Cerebellar cortex (tissue), 1 donor: ENCODE results near the gene C1orf146.
"Not testable (repeated sequence)": the region's sequence is repeated elsewhere in the genome, so short reads cannot be mapped to it uniquely, and the experiment has no call there.

Source experiments
- DNase-seq: peaks from one replicate; pipeline ENCODE4 v3.0.0-alpha.2; 2015; ENCODE audit warnings: low spot score

C1orf146 gene

DNA sequence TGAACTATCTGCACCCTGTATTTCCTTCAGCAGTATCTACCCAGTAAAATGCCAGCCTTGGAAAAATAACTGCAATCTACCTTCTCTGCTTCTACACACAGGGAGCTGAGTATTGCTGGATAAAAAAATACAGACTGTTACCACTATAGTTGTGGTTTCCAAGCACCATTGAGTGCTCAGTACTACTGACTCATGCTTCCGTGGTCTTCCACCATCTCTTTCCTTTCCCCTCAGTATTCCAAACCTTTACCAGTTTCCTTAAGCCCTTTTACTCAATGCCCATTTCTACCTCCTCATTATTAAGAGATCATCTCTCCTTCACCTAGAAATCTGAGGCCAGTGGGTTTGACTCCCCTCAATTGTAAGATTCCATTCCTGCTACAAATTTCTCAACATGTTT, 57.2 kb downstream of the C1orf146 start:
- no peak for DNase-seq

DNA sequence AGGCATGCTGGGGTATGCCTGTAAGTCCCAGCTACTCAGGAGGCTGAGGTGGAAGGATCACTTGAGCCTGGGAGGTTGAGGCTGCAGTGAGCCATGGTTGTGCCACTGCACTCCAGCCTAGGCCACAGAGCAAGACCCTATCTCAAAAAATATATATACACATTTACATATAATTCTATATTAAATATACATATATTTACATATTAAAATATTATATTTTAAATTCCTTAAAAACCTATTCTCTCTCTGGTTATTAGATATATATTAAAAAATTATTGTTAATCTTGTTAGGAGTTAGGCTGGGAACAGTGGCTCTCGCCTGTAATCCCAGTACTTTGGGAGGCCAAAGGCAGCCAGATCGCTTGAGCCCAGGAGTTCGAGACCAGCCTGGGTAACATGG, 58.4 kb downstream of the C1orf146 start:
- no peak for DNase-seq

DNA sequence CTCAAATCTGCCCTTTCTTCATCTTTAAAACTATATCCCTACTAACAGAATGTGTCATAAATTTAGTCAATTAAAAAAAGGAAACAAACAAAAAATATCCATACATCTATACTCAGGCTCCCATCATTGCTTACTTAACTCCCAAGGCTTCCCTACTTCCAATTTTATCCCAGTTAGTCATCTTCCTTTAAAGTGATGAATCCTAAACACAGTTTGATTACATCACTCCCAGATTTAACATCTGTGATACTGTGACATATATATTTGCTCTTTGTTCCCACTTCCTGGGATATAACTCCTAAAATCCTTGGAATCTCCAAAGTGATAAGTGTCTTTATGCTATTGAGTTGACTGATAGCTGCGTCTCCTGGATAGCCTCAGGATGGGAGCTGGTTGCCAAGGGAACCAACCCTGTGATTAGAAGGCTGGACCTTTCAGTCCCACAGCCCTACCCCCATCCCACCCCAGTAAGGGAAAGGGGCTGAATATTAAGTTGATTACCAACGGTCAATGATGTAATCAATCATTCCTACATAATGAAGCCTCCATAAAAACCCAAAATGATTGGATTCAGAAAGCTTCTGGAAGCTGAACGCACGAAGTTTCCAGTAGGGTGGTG, 59.5 kb downstream of the C1orf146 start:
- no peak for DNase-seq

DNA sequence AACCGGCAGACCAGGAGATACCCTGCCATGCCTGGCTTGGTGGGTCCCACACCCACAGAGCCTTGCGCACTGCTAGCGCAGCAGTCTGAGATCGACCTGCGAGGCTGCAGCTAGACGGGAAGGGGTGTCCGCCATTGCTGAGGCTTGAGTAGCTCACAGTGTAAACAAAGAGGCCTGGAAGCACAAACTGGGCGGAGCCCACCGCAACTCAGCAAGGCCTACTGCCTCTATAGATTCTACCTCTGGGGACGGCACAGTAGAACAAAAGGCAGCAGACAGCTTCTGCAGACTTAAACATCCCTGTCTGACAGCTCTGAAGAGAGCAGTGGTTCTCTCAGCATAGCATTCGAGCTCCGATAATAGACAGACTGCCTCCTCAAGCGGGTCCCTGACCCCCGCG, 62.1 kb downstream of the C1orf146 start:
- DNase-seq = not testable (repeated sequence)

DNA sequence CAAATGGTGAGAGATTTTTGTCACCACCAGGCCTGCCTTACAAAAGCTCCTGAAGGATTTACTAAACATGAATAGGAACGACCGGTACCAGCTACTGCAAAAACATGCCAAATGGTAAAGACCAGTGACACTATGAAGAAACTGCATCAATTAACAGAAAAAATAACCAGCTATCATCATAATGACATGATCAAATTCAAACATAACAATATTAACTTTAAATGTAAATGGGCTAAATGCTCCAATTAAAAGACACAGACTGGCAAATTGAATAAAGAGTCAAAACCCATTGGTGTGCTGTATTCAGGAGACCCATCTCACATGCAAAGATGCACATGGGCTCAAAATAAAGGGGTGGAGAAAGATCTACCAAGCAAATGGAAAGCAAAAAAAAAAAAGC, 63.7 kb downstream of the C1orf146 start:
- DNase-seq = not testable (repeated sequence)

DNA sequence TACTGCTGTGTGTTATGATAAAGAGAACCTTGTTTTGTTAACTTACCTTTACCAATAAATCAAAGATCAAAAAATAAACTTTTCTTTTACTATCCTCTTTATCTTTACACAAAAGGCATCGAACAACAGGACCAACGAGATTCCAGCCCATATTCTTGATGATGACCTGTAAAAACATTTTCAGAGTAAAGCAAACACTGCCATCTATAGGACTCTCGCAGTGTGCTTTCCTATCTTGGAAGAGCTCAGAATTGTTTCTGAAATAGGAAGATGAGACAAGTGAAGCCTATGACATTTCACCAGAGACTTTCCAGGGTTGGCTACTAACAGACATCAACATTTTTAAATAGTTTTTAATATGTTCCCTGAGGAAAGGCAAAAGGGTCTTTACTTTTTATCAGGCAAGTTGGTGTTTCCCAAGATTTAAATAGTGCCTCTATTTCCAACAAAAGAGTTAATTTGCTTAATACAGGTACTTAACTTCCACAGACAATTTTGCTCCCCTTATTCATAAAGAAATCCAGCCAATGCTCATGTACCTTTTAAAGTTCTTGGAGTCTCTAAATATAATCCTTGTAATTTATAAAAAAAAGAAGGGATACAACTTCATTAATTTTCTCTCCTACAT, 73.8 kb downstream of the C1orf146 start:
- peak; percentile 88 for DNase-seq
